HG02938 (cell line): ENCODE data around the gene CAMK1D.

Experiments used
- ATAC-seq: cut with Tn5 transposase; IDR thresholded peaks from one replicate; pipeline ENCODE4 v1.9.1; 2021; ENCODE audit warnings: mild to moderate bottlenecking, moderate library complexity; ENCODE audit not compliant: unreplicated experiment

The CAMK1D gene

GRCh38 chr10:12872577-12872976, 523.2 kb downstream of the CAMK1D start:
- no peak for ATAC-seq

GRCh38 chr10:12873172-12873571, 523.8 kb downstream of the CAMK1D start:
- ATAC-seq = no peak

- ATAC-seq = no peak
Measured at GRCh38 chr10:12874501-12874900, 525.2 kb downstream of the CAMK1D start.

- ATAC-seq = no peak
Measured at GRCh38 chr10:12875100-12875499, 525.8 kb downstream of the CAMK1D start.

- ATAC-seq = no peak
Measured at GRCh38 chr10:12876266-12876665, 526.9 kb downstream of the CAMK1D start.

GRCh38 chr10:12877150-12877549, 527.8 kb downstream of the CAMK1D start:
- ATAC-seq = no peak

GRCh38 chr10:12880423-12880822, 531.1 kb downstream of the CAMK1D start:
- no peak for ATAC-seq

- ATAC-seq = no peak
Measured at GRCh38 chr10:12884851-12885250, 535.5 kb downstream of the CAMK1D start.
